ENCODE results near the gene GALT. TPM values are rescaled to one million over a fixed set of nuclear protein-coding genes. Genes with fewer than 3 reads are reported as not detected.
A peak's percentile ranks its signal among the peaks of the same experiment; 100 is the strongest.

Gene GALT
- total and polyA plus RNA-seq, 2 donors from 2014 or later = 49.2 to 83.7 TPM

GRCh38 chr9:34671307-34671706, 24.8 kb downstream of the GALT start:
- H3K36me3 ChIP-seq (ENCODE audit: control insufficient read depth in 2 of 3, insufficient read depth in 3 of 3, low read length in 3 of 3) = no peaks in the 10 kb centered on the region
- TF ChIP-seq CTCF (IDR thresholded peaks at IDR 0.05; ENCODE audit: borderline replicate concordance, extremely low read depth, insufficient read depth) = no peak
- H3K4me1 ChIP-seq (ENCODE audit: control insufficient read depth in 2 of 3, insufficient read depth in 2 of 3, low read depth in 1 of 3, low read length in 3 of 3) = peaks cover 0 to under 1% (median 0%) of the 10 kb centered on the region in 3 donors
- H3K9ac ChIP-seq (ENCODE audit: low read length in 3 of 3) = no peak overlapping the region
- no peaks in the 10 kb centered on the region for H3K9me3 ChIP-seq (ENCODE audit: control insufficient read depth in 2 of 3, insufficient read depth in 1 of 3, low read length in 3 of 3)
- intact Hi-C loops (cut with DNase I) = no loop called here
- no peak overlapping the region for H3K4me3 ChIP-seq (ENCODE audit: low read length in 3 of 3)
- H3K27ac ChIP-seq (ENCODE audit: low read depth in 2 of 2, low read length in 2 of 2) = no peak overlapping the region
- DNase-seq = no peak
- FAIRE-seq = no peak
- H3K27me3 ChIP-seq (ENCODE audit: control insufficient read depth, insufficient read depth, low read length) = no peaks in the 10 kb centered on the region

GRCh38 chr9:34674440-34674839, 28.0 kb downstream of the GALT start:
- FAIRE-seq (no peak), DNase-seq (no peak)
- intact Hi-C loops (cut with DNase I) = no loop called here
- Histone ChIP-seq H3K4me1 (ENCODE audit: control insufficient read depth in 2 of 3, insufficient read depth in 2 of 3, low read depth in 1 of 3, low read length in 3 of 3) (no peaks in the 10 kb centered on the region), H3K27ac (ENCODE audit: low read depth in 2 of 2, low read length in 2 of 2) (no peak overlapping the region), H3K9me3 (ENCODE audit: control insufficient read depth in 2 of 3, insufficient read depth in 1 of 3, low read length in 3 of 3) (no peaks in the 10 kb centered on the region), H3K36me3 (ENCODE audit: control insufficient read depth in 2 of 3, insufficient read depth in 3 of 3, low read length in 3 of 3) (no peaks in the 10 kb centered on the region), H3K27me3 (ENCODE audit: control insufficient read depth, insufficient read depth, low read length) (no peaks in the 10 kb centered on the region), H3K9ac (ENCODE audit: low read length in 3 of 3) (no peak overlapping the region), H3K4me3 (ENCODE audit: low read length in 3 of 3) (no peak overlapping the region)
- TF ChIP-seq CTCF (IDR thresholded peaks at IDR 0.05; ENCODE audit: borderline replicate concordance, extremely low read depth, insufficient read depth) = no peak

GRCh38 chr9:34675048-34675714, 28.7 kb downstream of the GALT start:
- Histone ChIP-seq H3K4me1 (ENCODE audit: control insufficient read depth in 2 of 3, insufficient read depth in 2 of 3, low read depth in 1 of 3, low read length in 3 of 3) (no peaks in the 10 kb centered on the region), H3K9me3 (ENCODE audit: control insufficient read depth in 2 of 3, insufficient read depth in 1 of 3, low read length in 3 of 3) (no peaks in the 10 kb centered on the region), H3K27me3 (ENCODE audit: control insufficient read depth, insufficient read depth, low read length) (no peaks in the 10 kb centered on the region), H3K27ac (ENCODE audit: low read depth in 2 of 2, low read length in 2 of 2) (no peak overlapping the region), H3K36me3 (ENCODE audit: control insufficient read depth in 2 of 3, insufficient read depth in 3 of 3, low read length in 3 of 3) (no peaks in the 10 kb centered on the region), H3K4me3 (ENCODE audit: low read length in 3 of 3) (no peak overlapping the region), H3K9ac (ENCODE audit: low read length in 3 of 3) (no peak overlapping the region)
- DNase-seq (peak; percentile 74 to 90 (median 82)), FAIRE-seq (no peak)
- peak; percentile 47 for TF ChIP-seq CTCF (IDR thresholded peaks at IDR 0.05; ENCODE audit: borderline replicate concordance, extremely low read depth, insufficient read depth)
- intact Hi-C loops (cut with DNase I) = no loop called here

- Histone ChIP-seq H3K27ac (ENCODE audit: low read depth in 2 of 2, low read length in 2 of 2) (no peak overlapping the region), H3K4me3 (ENCODE audit: low read length in 3 of 3) (no peak overlapping the region), H3K4me1 (ENCODE audit: control insufficient read depth in 2 of 3, insufficient read depth in 2 of 3, low read depth in 1 of 3, low read length in 3 of 3) (no peaks in the 10 kb centered on the region), H3K27me3 (ENCODE audit: control insufficient read depth, insufficient read depth, low read length) (no peaks in the 10 kb centered on the region), H3K36me3 (ENCODE audit: control insufficient read depth in 2 of 3, insufficient read depth in 3 of 3, low read length in 3 of 3) (no peaks in the 10 kb centered on the region), H3K9me3 (ENCODE audit: control insufficient read depth in 2 of 3, insufficient read depth in 1 of 3, low read length in 3 of 3) (no peaks in the 10 kb centered on the region), H3K9ac (ENCODE audit: low read length in 3 of 3) (no peak overlapping the region)
- no peak for FAIRE-seq
- DNase-seq = no peak
- intact Hi-C loops (cut with DNase I) = no loop called here
- TF ChIP-seq CTCF (IDR thresholded peaks at IDR 0.05; ENCODE audit: borderline replicate concordance, extremely low read depth, insufficient read depth) = no peak
These were observed 29.4 kb downstream of the GALT start for GRCh38 chr9:34675869-34676268.

Measured in kidney (tissue), 14 donors.